GM20000 (cell line): ENCODE results near the gene RHOG.
"Not testable (repeated sequence)": the region's sequence is repeated elsewhere in the genome, so short reads cannot be mapped to it uniquely, and the experiment has no call there.

Experiments used
- DNase-seq: peaks from one replicate; pipeline ENCODE4 v3.0.0; 2012; ENCODE audit warnings: low spot score
- TF ChIP-seq, protein P1 (sequence below): IDR thresholded peaks from 2 replicates; pipeline ENCODE4 v1.5.1; 2012; ENCODE audit warnings: mild to moderate bottlenecking, control low read depth; ENCODE audit errors: extremely low read depth, missing control alignments

Gene RHOG

GRCh38 chr11:3817181-3817800 lies 23.5 kb downstream of the RHOG start:
- DNase-seq: no peak
- TF ChIP-seq, protein P1, sequence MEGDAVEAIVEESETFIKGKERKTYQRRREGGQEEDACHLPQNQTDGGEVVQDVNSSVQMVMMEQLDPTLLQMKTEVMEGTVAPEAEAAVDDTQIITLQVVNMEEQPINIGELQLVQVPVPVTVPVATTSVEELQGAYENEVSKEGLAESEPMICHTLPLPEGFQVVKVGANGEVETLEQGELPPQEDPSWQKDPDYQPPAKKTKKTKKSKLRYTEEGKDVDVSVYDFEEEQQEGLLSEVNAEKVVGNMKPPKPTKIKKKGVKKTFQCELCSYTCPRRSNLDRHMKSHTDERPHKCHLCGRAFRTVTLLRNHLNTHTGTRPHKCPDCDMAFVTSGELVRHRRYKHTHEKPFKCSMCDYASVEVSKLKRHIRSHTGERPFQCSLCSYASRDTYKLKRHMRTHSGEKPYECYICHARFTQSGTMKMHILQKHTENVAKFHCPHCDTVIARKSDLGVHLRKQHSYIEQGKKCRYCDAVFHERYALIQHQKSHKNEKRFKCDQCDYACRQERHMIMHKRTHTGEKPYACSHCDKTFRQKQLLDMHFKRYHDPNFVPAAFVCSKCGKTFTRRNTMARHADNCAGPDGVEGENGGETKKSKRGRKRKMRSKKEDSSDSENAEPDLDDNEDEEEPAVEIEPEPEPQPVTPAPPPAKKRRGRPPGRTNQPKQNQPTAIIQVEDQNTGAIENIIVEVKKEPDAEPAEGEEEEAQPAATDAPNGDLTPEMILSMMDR: no peak

- TF ChIP-seq, protein P1: no peak
- no peak for DNase-seq
Measured at GRCh38 chr11:3816673-3817072, 24.1 kb downstream of the RHOG start.

GRCh38 chr11:3815845-3816244 lies 24.9 kb downstream of the RHOG start:
- no peak for DNase-seq
- TF ChIP-seq, protein P1: no peak

DNA sequence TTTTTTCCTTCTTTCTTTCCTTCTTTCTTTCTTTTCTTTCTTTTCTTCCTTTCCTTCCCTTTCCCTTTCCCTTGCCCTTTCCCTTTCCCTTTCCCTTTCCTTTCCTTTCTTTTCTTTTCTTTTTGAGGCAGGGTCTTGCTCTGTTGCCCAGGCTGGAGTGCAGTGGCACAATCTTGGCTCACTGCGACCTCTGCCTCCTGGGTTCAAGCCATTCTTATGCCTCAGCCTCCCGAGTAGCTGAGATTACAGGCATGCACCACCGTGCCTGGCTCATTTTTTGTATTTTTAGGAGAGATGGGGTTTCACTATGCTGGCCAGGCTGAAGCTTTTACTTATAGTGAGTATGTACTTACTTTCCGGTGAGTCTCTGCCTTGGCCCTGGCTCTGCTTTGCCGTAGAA lies 25.9 kb downstream of the RHOG start:
- not testable (repeated sequence) for DNase-seq

GRCh38 chr11:3810951-3811350 lies 29.8 kb downstream of the RHOG start:
- TF ChIP-seq, protein P1: no peak
- DNase-seq: no peak

- TF ChIP-seq, protein P1: no peak
- DNase-seq: no peak
Measured at GRCh38 chr11:3810446-3810845, 30.3 kb downstream of the RHOG start.

DNA sequence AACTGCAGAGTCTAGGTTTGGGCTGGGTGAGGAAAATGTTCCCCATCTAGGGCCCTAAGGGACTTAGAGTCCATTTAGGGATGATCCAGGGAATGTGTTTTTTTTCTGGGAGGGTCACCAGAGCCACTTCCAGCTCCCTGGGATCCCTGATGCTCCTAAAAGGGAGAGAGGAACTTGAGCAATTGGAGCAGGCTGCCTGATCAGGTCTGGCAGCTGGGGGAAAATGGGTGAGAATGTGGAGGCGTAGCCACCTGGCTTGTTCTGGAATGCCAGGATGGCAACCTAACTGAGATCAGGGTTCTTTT lies 31.2 kb downstream of the RHOG start:
- TF ChIP-seq, protein P1: no peak
- DNase-seq: no peak

DNA sequence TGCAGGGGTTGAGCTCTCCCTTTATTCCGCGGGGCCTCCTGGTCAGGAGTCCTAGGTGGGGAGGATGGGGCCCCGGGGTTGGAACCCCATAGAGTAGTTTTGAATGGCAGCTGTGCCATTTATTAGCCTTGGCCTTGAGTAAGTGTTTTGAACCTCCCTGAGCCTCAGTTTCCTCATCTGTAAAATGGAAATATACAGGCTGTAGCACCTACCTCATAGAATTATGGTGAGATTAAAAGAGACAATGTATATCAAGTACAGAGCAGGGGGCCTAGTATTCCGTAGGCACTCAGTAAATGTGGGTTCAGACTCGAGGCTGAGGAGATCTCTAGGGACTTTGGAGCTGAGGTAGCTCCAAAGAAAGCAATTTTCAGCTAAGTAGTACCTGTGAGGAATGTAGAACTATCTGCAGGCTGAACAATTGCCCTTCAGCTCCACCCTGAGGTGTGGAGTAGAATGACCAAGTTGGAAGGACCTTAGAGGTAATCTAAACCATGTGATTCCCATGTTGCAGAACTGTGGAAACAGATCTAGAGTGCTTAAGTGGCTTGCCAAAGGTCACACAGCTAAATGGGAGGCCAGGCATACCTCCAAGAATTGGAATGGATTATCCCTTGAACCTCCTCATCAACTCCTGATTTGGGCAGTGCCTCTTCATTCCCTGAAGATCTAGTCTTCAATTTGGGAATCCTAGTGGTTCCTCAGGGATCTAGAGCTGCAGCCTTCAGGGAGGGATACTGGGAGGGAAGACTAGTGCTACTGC lies 31.7 kb downstream of the RHOG start:
- DNase-seq: peak; percentile 86
- TF ChIP-seq, protein P1: peak; percentile 30
